ENCODE results near the gene CORO2B. TPM values are rescaled to one million over a fixed set of nuclear protein-coding genes. Genes with fewer than 3 reads are reported as not detected.

CORO2B gene
- total and polyA plus RNA-seq, 9 of the 15 experiments (the other 6 are each of a cell fraction or from before 2014, with no cell fraction given) = not detected

DNA sequence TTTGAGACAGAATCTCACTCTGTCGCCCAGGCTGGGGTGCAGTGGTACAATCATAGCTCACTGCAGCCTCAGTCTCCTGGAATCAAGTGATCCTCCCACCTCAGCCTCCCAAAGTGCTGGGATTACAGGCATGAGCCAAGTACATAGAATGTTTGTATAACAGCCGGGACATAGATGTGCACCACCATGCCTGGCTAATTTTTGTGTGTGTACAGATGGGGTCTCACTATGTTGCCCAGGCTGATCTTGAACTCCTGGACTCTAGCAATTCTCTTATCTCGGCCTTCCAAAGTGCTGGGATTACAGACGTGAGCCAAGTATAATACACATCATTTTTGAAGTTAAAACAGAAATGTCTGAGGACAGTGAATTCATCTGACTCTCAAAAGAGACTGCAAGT is 93.5 kb downstream of the CORO2B start:
- no peaks in the 10 kb centered on the region for H4K20me1 ChIP-seq (replicated peaks; ENCODE audit: control insufficient read depth, insufficient read depth, low read length)
- H3K79me2 ChIP-seq (ENCODE audit: control insufficient read depth, insufficient read depth, low read length) = no peaks in the 10 kb centered on the region
- no peak overlapping the region for H3K27ac ChIP-seq (ENCODE audit: extremely low read depth, low read depth, low read length)
- no peaks in the 10 kb centered on the region for H3K36me3 ChIP-seq (ENCODE audit: control insufficient read depth, insufficient read depth, low read length)
- peaks cover 3% of the 10 kb centered on the region for H3K9me1 ChIP-seq (ENCODE audit: control insufficient read depth, insufficient read depth, low read length)
- no peak overlapping the region for H3K4me2 ChIP-seq (ENCODE audit: insufficient read depth, low read length)
- no TSS peak for BruUV-seq (replicated peaks)
- ChIA-PET POLR2A (no interaction called here), CTCF (ENCODE audit: low intra/inter-chr PET ratio) (interaction anchor here (1.6 to 3.0 kb wide), 2 partner anchors 113 to 365 kb away, joined by 7 to 11 read pairs; no protein-coding TSS in a partner anchor)
- no peaks in the 10 kb centered on the region for H3K9me3 ChIP-seq (replicated peaks; ENCODE audit: control insufficient read depth, insufficient read depth, low read depth, low read length)
- FAIRE-seq (no peak), ATAC-seq (no peak), DNase-seq (ENCODE audit: extremely low read depth in 1 of 4, low spot score in 3 of 4) (no peak)
- no peak overlapping the region for H3K9ac ChIP-seq (ENCODE audit: insufficient read depth in 1 of 2, low read depth in 2 of 2, low read length in 2 of 2)
- TF ChIP-seq ZNF41 (CRISPR knock-in tag; conservative IDR thresholded peaks at IDR 0.05) (no peak), SMAD1 (IDR thresholded peaks at IDR 0.05; ENCODE audit: low read depth, low read length, partially characterized antibody) (no peak), ZNF696 (CRISPR knock-in tag; conservative IDR thresholded peaks at IDR 0.05) (no peak), E2F5 (CRISPR knock-in tag; IDR thresholded peaks at IDR 0.05) (no peak), RBM17 (IDR thresholded peaks at IDR 0.05; ENCODE audit: borderline replicate concordance, low read depth, low read length) (no peak), EZH2 (IDR thresholded peaks at IDR 0.05; ENCODE audit: borderline replicate concordance, low read depth, low read length) (no peak), MCM2 (IDR thresholded peaks at IDR 0.05; ENCODE audit: low read depth) (no peak), FOXO4 (CRISPR knock-in tag; IDR thresholded peaks at IDR 0.05) (no peak), CBX2 (IDR thresholded peaks at IDR 0.05; ENCODE audit: insufficient read depth, low read length, poor library complexity, severe bottlenecking) (no peak), ZBTB26 (CRISPR knock-in tag; IDR thresholded peaks at IDR 0.05) (no peak), FUS (optimal IDR thresholded peaks at IDR 0.05; ENCODE audit: low read depth, low read length) (no peak), E4F1 (CRISPR knock-in tag; IDR thresholded peaks at IDR 0.05; ENCODE audit: borderline replicate concordance) (no peak), TEAD1 (CRISPR knock-in tag; IDR thresholded peaks at IDR 0.05) (no peak), XRCC5 (IDR thresholded peaks at IDR 0.05; ENCODE audit: low read depth, low read length) (no peak)
- TF ChIP-seq, protein P1, sequence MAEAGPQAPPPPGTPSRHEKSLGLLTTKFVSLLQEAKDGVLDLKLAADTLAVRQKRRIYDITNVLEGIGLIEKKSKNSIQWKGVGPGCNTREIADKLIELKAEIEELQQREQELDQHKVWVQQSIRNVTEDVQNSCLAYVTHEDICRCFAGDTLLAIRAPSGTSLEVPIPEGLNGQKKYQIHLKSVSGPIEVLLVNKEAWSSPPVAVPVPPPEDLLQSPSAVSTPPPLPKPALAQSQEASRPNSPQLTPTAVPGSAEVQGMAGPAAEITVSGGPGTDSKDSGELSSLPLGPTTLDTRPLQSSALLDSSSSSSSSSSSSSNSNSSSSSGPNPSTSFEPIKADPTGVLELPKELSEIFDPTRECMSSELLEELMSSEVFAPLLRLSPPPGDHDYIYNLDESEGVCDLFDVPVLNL (CRISPR knock-in tag; IDR thresholded peaks at IDR 0.05; ENCODE audit: low read depth) = no peak
- no peak overlapping the region for H2AFZ ChIP-seq (ENCODE audit: low read depth, low read length)
- H3K4me1 ChIP-seq (replicated peaks in 1 of 2; ENCODE audit: control insufficient read depth in 2 of 2, insufficient read depth in 2 of 2, low read length in 2 of 2) = no peaks in the 10 kb centered on the region
- in situ Hi-C loops (cut with MboI) (loop anchor here (5.0 kb wide), 1 partner anchor 120 kb away; no protein-coding TSS in a partner anchor), intact Hi-C loops (cut with micrococcal nuclease) (loop anchor here (5.0 kb wide), 1 partner anchor 205 kb away; no protein-coding TSS in a partner anchor)
- 0% methylated on average over 4 of the region's 4 CpGs for whole genome bisulfite sequencing (ENCODE audit: insufficient coverage, low coverage, missing lambda C conversion rate)
- H3K27me3 ChIP-seq (ENCODE audit: control insufficient read depth in 2 of 2, insufficient read depth in 2 of 2, low read length in 2 of 2) = peaks cover 3 to 28% of the 10 kb centered on the region in 2 experiments; a peak in 2 of 5 replicates
- no peak overlapping the region for H3K4me3 ChIP-seq

Data from K562 (cell line).